H54 (cell line): ENCODE data around the gene FGFR1OP2.
"Not testable (repeated sequence)": the region's sequence is repeated elsewhere in the genome, so short reads cannot be mapped to it uniquely, and the experiment has no call there.

Source experiments
- DNase-seq: peaks from one replicate; pipeline ENCODE4 v3.0.0; 2011; ENCODE audit warnings: low spot score, mixed read lengths; ENCODE audit not compliant: insufficient read length
- FAIRE-seq: peaks from 3 replicates; lab custom pipeline; 2011; peaks lifted over from hg19 to GRCh38; lab: Jason Lieb, UNC
- POLR2A ChIP-seq: IDR thresholded peaks from 2 replicates; pipeline ENCODE4 v1.6.1; 2011; ENCODE audit warnings: low read depth, mild to moderate bottlenecking, low read length

FGFR1OP2 gene

DNA sequence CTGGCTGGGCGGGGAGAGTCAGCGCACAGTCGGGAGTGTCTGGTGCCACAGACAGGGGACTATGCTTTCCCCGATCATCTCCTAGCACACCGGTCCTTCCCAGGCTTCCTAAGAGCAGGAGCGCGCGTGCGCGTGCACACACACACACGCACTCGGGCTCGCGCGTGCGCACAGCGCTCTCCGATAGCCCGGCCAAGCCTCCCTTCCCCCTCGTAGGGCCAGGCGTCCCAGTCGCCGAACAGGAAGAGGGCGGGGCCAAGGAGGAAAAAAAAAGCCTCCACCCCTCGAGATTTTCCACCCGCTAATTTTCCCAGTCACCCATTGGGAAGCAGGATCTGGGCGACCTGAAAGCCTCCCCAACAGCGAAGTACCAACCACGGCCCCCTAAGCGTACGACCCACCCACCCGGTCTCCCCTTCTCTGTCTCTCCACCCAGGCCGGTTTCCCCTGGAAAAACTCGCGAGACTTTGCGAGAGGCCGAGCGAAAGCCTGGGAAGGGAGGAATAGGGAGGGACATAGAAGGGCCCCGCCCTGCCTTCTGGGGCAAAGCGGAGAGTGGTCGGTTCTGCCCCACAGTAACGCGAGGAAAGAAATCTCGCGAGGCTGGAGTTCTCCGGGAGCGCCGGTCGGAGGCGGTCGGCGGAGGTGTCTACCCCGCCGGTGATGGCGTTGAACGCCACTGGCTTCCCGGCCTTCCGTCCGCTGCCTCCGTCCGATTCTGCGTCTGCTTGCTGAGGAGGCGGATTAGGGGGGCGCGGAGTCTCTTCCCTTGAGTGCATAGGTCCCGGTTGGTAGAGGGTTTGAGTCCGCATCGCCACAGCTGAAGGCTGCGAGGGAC, at the start of gene FGFR1OP2, which contains the start of gene INTS13:
Gene FGFR1OP2 (plus strand): TSS at position 608 of the 838 bp plus-strand sequence. CDS start 15,689 bp downstream, outside the sequence.
Gene INTS13 (minus strand): TSS at position 119 of the 838 bp plus-strand sequence. CDS start 1,178 bp downstream, outside the sequence.
- TF ChIP-seq POLR2A = peak; percentile 98
- DNase-seq = peak; percentile 89
- FAIRE-seq = peak; percentile 98

DNA sequence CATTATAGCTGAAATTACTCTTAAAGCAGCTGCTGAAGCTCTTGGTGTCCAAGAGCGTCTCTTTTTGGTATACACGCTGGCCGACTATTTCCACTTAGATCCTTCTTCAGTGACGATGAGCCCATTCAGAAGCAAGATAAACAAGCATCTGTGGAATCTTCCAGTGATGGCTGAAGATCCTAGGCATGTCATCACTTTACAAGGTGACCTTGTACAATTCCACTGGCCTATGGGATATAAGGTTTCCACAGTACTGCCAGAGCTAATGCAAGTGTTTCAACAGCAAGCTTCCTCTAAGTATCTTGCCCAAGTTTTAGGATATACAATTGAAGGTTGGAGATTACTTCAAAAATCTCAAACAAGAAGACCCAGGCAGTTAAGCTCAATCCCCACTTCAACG, 47.5 kb upstream of the FGFR1OP2 start:
- TF ChIP-seq POLR2A = no peak
- FAIRE-seq (no peak), DNase-seq (no peak)

DNA sequence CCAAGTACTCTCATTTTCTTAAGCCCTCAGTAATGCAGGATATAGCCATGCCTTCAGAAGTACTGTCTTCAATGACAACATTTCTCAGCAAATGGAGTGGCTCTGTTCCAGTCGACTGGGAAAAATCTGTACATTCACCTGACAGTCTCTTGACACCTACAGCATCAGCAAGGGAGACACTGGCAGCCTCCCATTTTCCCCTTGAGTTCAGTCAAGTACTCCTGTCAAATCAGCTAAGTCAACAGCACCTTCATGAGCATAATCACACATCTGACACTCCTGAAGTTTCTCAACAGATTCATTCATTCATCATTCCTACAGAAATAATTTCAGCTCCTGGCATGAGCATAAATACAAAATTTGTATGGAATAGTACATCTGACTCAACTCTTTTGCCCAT, 46.6 kb upstream of the FGFR1OP2 start:
- DNase-seq (no peak), FAIRE-seq (no peak)
- no peak for TF ChIP-seq POLR2A

DNA sequence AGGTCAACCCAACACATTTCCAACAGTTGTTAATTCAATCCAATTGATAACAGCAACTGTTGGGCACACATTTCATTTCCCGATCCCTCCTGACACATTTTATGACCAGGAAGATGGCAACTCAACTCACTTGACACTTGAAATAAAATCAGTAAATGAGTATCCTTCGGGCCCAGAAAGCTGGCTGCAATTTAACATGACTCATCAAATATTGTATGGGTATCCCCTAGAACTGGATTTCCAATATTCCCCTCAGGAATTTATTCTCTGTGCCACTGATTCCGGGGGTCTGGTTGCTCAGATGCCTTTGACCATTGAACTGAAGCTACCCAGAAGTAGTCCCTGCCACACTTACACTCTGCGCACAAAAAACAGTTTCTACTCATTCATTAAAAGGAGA, 42.6 kb upstream of the FGFR1OP2 start:
- TF ChIP-seq POLR2A = no peak
- DNase-seq = no peak
- no peak for FAIRE-seq

DNA sequence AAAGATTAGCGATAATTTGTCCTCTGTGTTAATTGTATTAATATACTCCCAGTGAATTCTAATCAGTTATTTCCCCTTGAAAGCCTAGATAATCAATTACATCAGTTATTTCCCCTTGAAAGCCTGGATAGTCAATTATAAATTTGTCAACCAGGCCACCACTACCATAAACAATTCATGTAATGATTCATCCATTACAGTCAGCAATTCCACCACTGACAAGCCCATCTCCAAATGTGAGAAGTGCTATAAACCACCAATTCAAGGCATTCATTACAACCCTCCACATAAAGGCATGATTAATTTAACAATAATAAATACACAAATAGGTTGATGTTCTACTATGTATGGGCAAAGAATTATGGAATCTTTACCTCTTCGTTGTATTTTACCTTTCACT, 41.4 kb upstream of the FGFR1OP2 start:
- FAIRE-seq = no peak
- no peak for DNase-seq
- TF ChIP-seq POLR2A = no peak

DNA sequence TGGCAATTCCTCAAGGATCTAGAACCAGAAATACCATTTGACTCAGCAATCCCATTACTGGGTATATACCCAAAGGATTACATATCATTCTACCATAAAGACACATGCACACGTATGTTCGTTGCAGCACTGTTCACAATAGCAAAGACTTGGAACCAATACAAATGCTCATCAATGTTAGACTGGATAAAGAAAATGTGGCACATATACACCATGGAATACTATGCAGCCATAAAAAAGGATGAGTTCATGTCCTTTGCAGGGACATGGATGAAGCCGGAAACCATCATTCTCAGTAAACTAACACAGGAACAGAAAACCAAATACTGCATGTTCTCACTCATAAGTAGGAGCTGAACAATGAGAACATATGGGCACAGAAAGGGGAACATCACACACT, 34.9 kb upstream of the FGFR1OP2 start:
- DNase-seq, FAIRE-seq: not testable (repeated sequence)

DNA sequence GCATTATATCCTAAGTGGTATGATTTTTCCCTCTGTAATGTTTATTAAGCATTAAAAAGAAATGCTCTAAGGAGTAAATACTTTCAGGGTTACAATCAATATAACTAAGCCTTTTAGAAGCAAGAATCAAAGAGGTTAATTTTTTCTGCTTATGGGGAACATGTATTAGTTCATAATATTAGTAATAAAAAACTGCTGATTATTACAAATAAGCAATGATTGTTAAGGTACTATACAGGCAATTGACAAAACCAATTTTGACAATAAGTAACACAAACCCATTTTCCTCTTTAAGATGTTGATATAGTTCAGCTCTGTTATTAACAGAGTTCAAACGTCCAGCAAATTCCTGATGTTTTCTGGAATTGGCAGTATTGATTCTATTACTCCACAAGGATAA, 32.2 kb upstream of the FGFR1OP2 start:
- no peak for TF ChIP-seq POLR2A
- DNase-seq (no peak), FAIRE-seq (no peak)

DNA sequence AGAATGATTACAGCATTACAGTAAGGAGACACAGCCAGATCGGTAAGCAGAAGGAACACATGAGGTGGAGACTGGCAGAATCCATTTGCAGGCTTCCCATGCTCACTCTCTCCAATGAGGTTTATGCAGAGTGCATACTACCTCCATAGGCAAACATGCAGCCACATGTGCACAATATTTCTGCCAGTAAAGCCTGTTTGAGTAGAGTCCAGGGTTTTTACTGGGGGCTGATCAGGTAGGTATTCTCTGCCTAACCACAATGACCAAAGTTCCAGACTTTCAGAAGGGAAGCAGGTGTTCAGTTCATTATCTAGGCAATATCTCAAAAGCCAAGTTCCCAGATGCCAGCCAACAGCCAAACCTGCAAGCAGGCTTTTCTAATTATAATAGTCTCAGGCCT, 31.6 kb upstream of the FGFR1OP2 start:
- TF ChIP-seq POLR2A = no peak
- no peak for DNase-seq
- FAIRE-seq = no peak

DNA sequence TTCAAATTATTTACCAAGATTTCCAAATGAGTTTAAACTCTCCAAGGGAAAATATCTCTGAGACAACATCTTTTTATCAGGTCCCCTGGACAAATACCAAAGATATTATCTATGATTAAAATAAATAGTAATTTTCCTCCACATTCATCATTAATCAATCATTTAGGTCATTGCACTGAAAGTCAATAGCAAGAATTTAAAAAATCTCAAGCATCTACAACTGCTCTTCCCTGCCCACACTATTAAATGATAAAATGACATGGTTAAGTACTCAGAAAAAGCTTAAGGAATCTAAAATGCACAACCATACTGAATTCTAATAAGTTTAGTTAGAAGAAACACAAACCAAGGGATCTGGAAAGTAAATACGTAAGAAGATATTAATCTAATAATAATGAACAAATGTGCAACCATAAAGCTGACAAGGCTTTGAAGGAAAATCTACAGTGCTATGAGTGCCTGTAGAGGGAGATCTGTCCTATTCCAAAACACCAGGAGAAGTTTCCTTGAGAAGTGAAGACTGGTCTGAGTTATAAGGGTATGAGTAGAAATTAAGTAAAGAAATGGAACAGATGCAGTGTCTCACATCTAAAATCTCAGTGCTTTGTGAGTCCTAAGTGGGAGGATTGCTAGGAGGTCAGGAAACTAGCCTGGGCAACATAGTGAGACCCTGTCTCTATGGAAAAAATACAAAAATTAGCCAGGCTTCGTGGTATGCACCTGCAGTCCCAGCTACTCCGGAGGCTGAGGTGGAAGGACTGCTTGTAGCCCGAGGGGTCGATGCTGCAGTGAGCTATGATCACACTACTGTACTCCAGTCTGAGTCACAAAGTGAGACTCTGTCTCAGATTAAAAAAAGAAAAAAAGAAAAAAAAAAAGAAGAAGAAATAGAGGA, 19.7 kb upstream of the FGFR1OP2 start:
- no peak for TF ChIP-seq POLR2A
- no peak for FAIRE-seq

DNA sequence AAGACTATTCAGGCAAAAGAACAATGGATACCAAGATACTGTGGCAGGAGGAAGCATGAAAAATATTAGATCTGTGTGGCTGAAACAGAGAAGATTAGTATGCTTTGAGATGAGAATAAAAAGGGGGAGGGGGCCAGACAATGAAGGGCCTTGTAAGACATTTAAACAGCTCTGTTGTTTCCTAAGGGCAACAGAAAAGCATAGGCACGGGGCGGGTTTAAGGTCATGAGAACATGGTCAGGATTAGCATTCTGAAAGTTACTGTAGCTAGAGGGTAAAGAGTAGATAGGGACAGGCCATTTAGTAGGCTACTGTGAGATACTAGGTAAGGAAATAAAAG, 19.1 kb upstream of the FGFR1OP2 start:
- FAIRE-seq = no peak

More for the DNA sequence above, 19.7 kb upstream of the FGFR1OP2 start:
- no peak for DNase-seq

DNA sequence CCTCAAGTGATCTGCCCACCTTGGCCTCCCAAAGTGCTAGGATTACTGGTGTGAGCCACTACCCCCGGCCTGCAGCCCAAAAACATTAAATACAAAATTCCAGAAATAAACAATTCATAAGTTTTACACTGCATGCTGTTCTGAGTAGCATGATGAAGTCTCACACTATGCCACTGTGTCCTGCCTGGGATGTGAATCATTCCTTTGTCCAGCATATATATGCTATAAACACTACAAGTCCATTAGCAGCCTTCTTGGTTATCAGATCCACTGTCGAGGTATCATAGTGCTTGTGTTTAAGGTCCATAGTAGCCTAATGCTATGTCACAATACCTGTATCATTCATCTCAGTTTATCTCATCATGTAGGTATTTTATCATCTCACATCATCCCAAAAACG, 16.4 kb upstream of the FGFR1OP2 start:
- FAIRE-seq (no peak), DNase-seq (no peak)
- TF ChIP-seq POLR2A = no peak

More for the DNA sequence above, 19.1 kb upstream of the FGFR1OP2 start:
- DNase-seq = no peak
- TF ChIP-seq POLR2A = no peak

DNA sequence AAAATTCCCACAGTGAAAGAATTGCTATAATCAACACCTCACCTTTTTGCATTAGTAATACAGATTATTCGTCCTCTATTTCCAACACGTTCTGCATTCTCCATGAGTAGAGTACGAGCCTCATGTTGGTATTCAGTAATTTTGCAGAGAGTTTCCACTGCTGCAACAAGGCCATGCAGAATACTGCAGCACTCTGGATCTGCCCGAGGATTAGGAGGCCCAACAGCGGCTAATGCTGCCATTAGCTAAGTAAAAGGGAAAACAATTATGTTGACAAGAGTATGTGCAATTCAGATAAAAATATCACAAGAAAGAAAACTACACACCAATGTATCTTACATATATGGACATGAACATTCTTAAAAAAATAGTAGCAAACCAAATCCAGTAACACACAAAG, 9.6 kb upstream of the FGFR1OP2 start:
- DNase-seq (no peak), FAIRE-seq (no peak)
- no peak for TF ChIP-seq POLR2A

DNA sequence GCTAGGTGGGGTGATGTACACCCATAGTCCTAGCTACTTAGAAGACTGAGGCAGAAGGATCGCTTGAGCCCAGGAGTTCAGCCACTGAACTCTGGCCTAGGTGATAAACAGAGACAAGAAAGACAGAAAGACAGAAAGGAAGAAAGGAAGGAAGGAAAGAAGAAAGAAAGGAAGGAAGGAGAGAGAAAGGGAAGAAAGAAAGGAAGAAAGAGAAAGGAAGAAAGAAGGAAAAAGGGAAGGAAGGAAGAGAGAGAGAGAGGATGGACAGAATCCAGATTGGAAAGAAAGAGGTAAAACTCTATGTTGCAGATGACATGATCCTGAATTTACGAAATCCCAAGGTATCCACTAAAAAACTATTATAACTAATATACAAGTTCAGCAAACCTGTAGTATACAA, 8.7 kb upstream of the FGFR1OP2 start:
- FAIRE-seq (no peak), DNase-seq (no peak)
- TF ChIP-seq POLR2A = no peak
